Measurements from ENCODE around the gene C17orf100. TPM values are rescaled to one million over a fixed set of nuclear protein-coding genes. Genes with fewer than 3 reads are reported as not detected.

C17orf100 gene
- total and polyA plus RNA-seq, 9 of the 15 experiments (the other 6 are each of a cell fraction or from before 2014, with no cell fraction given), result 0.04 to 1.7 (median 0.43) TPM

- no peak for TF ChIP-seq KDM4B (IDR thresholded peaks at IDR 0.05; ENCODE audit: borderline replicate concordance in 2 of 2, low read depth in 1 of 2)
- TF ChIP-seq L3MBTL2 (IDR thresholded peaks at IDR 0.05), result peak; percentile 72
- TF ChIP-seq SOX6 (IDR thresholded peaks at IDR 0.05), result no peak
- TF ChIP-seq ZNF79 (CRISPR knock-in tag; IDR thresholded peaks at IDR 0.05; ENCODE audit: low read depth), result no peak
- TF ChIP-seq CXXC5 (CRISPR knock-in tag; IDR thresholded peaks at IDR 0.05), result peak; percentile 74
- TF ChIP-seq ELF4 (CRISPR knock-in tag; IDR thresholded peaks at IDR 0.05), result peak; percentile 25; the same call in 1 of the 2 replicates
- peak; percentile 99 for TF ChIP-seq MTA3 (IDR thresholded peaks at IDR 0.05; ENCODE audit: borderline replicate concordance)
- peak; percentile 88 for TF ChIP-seq TBP (optimal IDR thresholded peaks at IDR 0.05; ENCODE audit: low read depth, low read length)
- peak; percentile 59 for TF ChIP-seq NFIC (IDR thresholded peaks at IDR 0.05)
- TF ChIP-seq MEF2A (IDR thresholded peaks at IDR 0.05; ENCODE audit: control insufficient read depth, low read depth, low read length), result peak; percentile 44; the same call in 1 of the 2 replicates
- 0 out of 2 replicates have a peak, but pooled peaks have one; percentile 66 for TF ChIP-seq ZFP91 (CRISPR knock-in tag; IDR thresholded peaks at IDR 0.05)
- TF ChIP-seq SMAD1 (IDR thresholded peaks at IDR 0.05; ENCODE audit: low read depth, low read length, partially characterized antibody), result peak; percentile 32
- no peak for TF ChIP-seq ZNF592 (IDR thresholded peaks at IDR 0.05)
- peak; percentile 23 for TF ChIP-seq CHD1 (IDR thresholded peaks at IDR 0.05; ENCODE audit: low read length)
- peak; percentile 83; the same call in 1 of the 2 replicates for TF ChIP-seq ELF2 (CRISPR knock-in tag; IDR thresholded peaks at IDR 0.05)
- peak; percentile 57; the same call in 1 of the 2 replicates for TF ChIP-seq ZNF143 (CRISPR knock-in tag; IDR thresholded peaks at IDR 0.05)
- 0 out of 2 replicates have a peak, but pooled peaks have one; percentile 30 for TF ChIP-seq ZBTB7A (IDR thresholded peaks at IDR 0.05; ENCODE audit: borderline replicate concordance, control insufficient read depth, low read depth, low read length)
- TF ChIP-seq SP1 (CRISPR knock-in tag; IDR thresholded peaks at IDR 0.05), result peak; percentile 61; the same call in 1 of the 2 replicates
- no peak for TF ChIP-seq CHAMP1 (IDR thresholded peaks at IDR 0.05)
- TF ChIP-seq MAZ (CRISPR knock-in tag; conservative IDR thresholded peaks at IDR 0.05 in 1 of 2, IDR thresholded peaks at IDR 0.05 in 1 of 2), result no peak; a peak in 2 of 4 replicates
Observed at GRCh38 chr17:6640536-6641246, 10.9 kb upstream of the C17orf100 start, which contains the start of the genes KIAA0753 and TXNDC17 (continued).

Data from K562 (cell line).